Nephron (organoid): Measurements from ENCODE around the gene ESM1.

Experiments used
- H3K27ac Mint-ChIP-seq, 3 experiments: 2 replicates each; pipeline ENCODE4 v1.8.0; 2020; ENCODE audit warnings: mixed read lengths in 3 of 3, mild to moderate bottlenecking in 2 of 3, moderate library complexity in 1 of 3
- H3K27me3 Mint-ChIP-seq: 2 replicates; pipeline ENCODE4 v1.8.0; 2021; ENCODE audit warnings: low read depth, mild to moderate bottlenecking, moderate library complexity, mixed read lengths
- H3K36me3 Mint-ChIP-seq: 2 replicates; pipeline ENCODE4 v1.8.0; 2020; ENCODE audit warnings: low read depth, mixed read lengths
- H3K4me1 Mint-ChIP-seq: 2 replicates; pipeline ENCODE4 v1.8.0; 2020; ENCODE audit warnings: mixed read lengths
- H3K4me3 Mint-ChIP-seq, 3 experiments: 2 replicates each; pipeline ENCODE4 v1.8.0; 2020; ENCODE audit warnings: mild to moderate bottlenecking in 3 of 3, mixed read lengths in 3 of 3, moderate library complexity in 2 of 3
- H3K9me3 Mint-ChIP-seq: 2 replicates; pipeline ENCODE4 v1.8.0; 2020; ENCODE audit warnings: mixed read lengths
- TF ChIP-seq, protein P1 (sequence below), 3 experiments: fragments of 200-600 bp; sonication (generic); IDR thresholded peaks; one replicate each; pipeline ENCODE4 v1.5.0; 2021; ENCODE audit warnings: antibody characterized with exemption in 3 of 3; ENCODE audit not compliant: unreplicated experiment in 3 of 3

The ESM1 gene

DNA sequence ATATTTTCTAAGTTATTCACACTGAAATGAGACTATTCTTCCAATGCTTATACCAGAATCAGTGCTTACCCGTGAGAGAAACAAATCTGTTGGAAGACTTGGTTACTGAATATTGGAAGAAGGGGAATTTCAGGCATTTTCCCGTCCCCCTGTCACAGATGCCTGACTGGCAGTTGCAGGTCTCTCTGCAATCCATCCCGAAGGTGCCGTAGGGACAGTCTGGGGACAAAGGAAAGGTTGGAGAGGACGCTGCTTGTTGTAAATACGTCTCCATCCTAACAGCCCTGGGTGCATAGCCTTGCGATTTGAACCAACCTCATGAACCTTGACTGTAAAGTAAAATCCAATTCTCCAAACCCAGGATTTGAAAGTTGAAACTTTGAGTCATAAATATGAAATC, 3.5 kb downstream of the ESM1 start:
- no peaks in the 10 kb centered on the region for H3K36me3 Mint-ChIP-seq
- H3K4me1 Mint-ChIP-seq = no peaks in the 10 kb centered on the region
- no peaks in the 10 kb centered on the region for H3K9me3 Mint-ChIP-seq
- no peak overlapping the region for H3K4me3 Mint-ChIP-seq
- peaks cover 13% of the 10 kb centered on the region for H3K27me3 Mint-ChIP-seq
- TF ChIP-seq, protein P1, sequence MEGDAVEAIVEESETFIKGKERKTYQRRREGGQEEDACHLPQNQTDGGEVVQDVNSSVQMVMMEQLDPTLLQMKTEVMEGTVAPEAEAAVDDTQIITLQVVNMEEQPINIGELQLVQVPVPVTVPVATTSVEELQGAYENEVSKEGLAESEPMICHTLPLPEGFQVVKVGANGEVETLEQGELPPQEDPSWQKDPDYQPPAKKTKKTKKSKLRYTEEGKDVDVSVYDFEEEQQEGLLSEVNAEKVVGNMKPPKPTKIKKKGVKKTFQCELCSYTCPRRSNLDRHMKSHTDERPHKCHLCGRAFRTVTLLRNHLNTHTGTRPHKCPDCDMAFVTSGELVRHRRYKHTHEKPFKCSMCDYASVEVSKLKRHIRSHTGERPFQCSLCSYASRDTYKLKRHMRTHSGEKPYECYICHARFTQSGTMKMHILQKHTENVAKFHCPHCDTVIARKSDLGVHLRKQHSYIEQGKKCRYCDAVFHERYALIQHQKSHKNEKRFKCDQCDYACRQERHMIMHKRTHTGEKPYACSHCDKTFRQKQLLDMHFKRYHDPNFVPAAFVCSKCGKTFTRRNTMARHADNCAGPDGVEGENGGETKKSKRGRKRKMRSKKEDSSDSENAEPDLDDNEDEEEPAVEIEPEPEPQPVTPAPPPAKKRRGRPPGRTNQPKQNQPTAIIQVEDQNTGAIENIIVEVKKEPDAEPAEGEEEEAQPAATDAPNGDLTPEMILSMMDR (IDR thresholded peaks at IDR 0.05; ENCODE audit: unreplicated experiment in 3 of 3) = no peak
- H3K27ac Mint-ChIP-seq = no peak overlapping the region

DNA sequence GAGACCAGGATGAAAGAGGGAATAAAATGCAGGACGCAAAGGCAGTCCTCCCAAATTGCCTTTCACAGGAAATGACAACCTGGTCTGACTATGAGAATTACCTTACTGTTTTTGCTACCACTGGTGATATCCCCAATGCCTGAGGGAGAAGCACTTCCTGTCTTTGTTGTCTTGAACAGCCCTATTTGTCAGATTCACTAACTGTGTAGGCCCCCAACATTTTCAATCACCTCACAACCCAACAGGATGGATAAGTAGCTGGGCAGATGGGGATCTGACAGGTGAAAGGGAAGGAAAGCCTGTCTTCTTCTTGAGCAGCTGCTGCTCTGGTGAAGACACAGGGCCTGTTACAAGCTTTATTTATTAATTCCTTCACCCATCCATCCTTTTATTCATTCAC, 9.7 kb downstream of the ESM1 start:
- TF ChIP-seq, protein P1 (IDR thresholded peaks at IDR 0.05; ENCODE audit: unreplicated experiment in 3 of 3) = no peak
- Mint-ChIP-seq H3K27ac (no peak overlapping the region), H3K27me3 (no peaks in the 10 kb centered on the region), H3K9me3 (no peaks in the 10 kb centered on the region), H3K4me3 (no peak overlapping the region), H3K4me1 (no peaks in the 10 kb centered on the region), H3K36me3 (no peaks in the 10 kb centered on the region)

DNA sequence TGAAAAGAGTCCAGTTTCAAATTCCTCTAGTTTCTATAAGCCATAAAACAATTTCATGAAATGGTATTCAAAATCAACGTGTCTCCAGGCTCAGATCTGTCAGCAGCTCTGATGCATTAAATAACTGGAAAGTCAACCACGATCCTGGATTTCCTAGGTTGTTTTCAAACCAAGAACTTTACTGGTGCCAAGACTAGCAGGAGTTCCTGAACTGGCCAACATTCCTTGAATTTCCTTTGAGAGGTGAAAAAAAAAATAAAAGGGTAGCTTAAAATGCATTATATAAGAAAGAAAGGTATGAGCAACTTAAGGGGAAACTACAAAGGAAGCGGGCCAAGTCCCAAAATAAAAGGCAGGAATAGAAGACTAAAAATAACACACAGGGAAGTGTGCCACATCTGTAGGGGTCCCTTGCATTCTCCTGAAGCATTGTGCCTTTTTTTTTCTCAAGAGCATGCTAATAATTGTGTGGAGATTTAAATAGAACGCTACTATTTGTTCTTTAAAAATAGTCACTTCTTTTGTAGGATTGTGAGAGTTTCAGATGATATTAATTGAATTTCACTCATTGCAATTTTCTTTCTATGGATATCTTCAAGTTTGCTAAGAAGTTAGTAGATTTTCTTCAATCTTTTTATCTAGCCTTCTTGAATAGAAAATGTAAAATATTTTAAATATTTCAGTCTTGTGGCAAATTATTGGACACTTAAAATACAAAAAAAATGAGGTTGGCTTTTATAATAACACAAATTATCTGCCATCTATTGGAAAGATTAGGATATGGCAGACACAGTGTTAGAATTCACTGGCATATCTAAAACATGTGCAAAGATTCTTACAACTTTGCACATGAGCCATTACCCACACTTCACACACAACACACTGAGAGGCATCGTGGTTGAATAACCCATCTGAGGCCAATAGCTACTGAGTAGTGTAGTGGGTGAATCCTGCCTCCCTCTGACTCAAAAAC, 15.3 kb downstream of the ESM1 start:
- no peaks in the 10 kb centered on the region for H3K36me3 Mint-ChIP-seq
- H3K9me3 Mint-ChIP-seq = peaks cover 3% of the 10 kb centered on the region
- H3K27me3 Mint-ChIP-seq = no peaks in the 10 kb centered on the region
- no peak overlapping the region for H3K27ac Mint-ChIP-seq
- peaks cover 4% of the 10 kb centered on the region for H3K4me1 Mint-ChIP-seq
- TF ChIP-seq, protein P1 (IDR thresholded peaks at IDR 0.05; ENCODE audit: unreplicated experiment in 3 of 3) = no peak
- H3K4me3 Mint-ChIP-seq = no peak overlapping the region

DNA sequence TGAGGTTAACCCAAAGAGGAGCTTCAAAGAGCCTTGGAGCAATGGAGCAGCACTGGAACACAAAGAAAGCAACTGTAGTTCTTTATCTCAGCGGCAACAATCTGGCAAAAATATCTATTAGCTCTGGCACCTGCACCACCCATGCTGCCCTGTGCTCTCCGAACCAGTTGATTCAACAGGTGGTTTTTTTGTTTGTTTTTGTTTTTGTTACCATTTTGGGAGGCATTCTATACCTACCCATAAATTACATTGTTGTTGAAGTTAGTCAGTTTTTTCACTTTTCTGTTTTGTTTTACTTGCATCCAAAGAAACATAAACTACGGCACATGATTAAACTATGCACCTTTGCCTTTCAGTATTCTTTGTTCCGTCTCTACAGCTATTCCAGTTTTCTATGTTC, 16.2 kb downstream of the ESM1 start:
- H3K27me3 Mint-ChIP-seq = no peaks in the 10 kb centered on the region
- peaks cover 4% of the 10 kb centered on the region for H3K4me1 Mint-ChIP-seq
- no peaks in the 10 kb centered on the region for H3K36me3 Mint-ChIP-seq
- no peak overlapping the region for H3K4me3 Mint-ChIP-seq
- TF ChIP-seq, protein P1 (IDR thresholded peaks at IDR 0.05; ENCODE audit: unreplicated experiment in 3 of 3) = no peak
- H3K27ac Mint-ChIP-seq = no peak overlapping the region
- peaks cover 3% of the 10 kb centered on the region for H3K9me3 Mint-ChIP-seq

DNA sequence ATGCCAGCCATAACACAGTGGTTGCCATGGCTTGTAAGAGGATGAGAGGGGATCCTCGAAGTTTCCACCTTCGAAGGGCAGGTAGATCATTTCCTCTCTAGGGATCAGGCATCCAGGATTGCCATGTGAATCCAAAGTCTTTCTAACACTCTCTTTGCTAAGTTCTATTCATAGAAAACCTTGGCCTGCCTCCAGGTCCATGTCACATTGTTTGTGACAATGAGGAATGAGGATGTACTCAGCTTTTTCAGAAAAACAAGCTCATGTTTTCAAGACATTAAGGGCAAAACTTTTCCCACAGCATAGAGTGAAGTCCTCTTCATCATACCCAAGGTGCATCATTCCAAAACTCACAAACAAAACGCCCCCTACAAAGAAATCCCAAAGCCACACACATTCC, 19.6 kb downstream of the ESM1 start:
- H3K4me1 Mint-ChIP-seq = peaks cover 4% of the 10 kb centered on the region
- no peak overlapping the region for H3K27ac Mint-ChIP-seq
- peaks cover 3% of the 10 kb centered on the region for H3K9me3 Mint-ChIP-seq
- TF ChIP-seq, protein P1 (IDR thresholded peaks at IDR 0.05; ENCODE audit: unreplicated experiment in 3 of 3) = no peak
- no peak overlapping the region for H3K4me3 Mint-ChIP-seq
- H3K27me3 Mint-ChIP-seq = peaks cover 3% of the 10 kb centered on the region
- no peaks in the 10 kb centered on the region for H3K36me3 Mint-ChIP-seq

DNA sequence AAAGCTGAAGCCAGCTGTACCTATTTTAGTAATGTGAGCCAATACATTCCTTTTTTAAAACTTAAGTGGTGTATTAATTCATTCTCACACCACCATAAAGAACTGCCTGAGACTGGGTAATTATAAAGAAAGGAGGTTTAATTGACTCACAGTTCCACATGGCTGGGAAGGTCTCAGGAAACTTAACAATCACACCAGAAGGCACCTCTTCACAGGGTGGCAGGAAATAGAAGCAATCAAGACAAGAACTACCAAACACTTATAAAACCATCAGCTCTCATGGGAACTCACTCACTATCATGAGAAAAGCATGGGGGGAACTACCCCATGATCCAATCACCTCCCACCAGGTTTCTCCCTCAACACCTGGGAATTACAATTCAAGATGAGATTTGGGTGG, 21.0 kb downstream of the ESM1 start:
- H3K4me3 Mint-ChIP-seq = no peak overlapping the region

More for the DNA sequence above, 21.0 kb downstream of the ESM1 start:
- H3K27me3 Mint-ChIP-seq = peaks cover 3% of the 10 kb centered on the region
- no peaks in the 10 kb centered on the region for H3K4me1 Mint-ChIP-seq
- peaks cover 3% of the 10 kb centered on the region for H3K9me3 Mint-ChIP-seq
- H3K36me3 Mint-ChIP-seq = no peaks in the 10 kb centered on the region
- TF ChIP-seq, protein P1 (IDR thresholded peaks at IDR 0.05; ENCODE audit: unreplicated experiment in 3 of 3) = no peak
- no peak overlapping the region for H3K27ac Mint-ChIP-seq
